Smooth muscle cell of the coronary artery (primary cell): Measurements from ENCODE around the gene EOLA2. TPM values are rescaled to one million over a fixed set of nuclear protein-coding genes. Genes with fewer than 3 reads are reported as not detected.

Experiments
- total RNA-seq: library from RNA; depleted of rRNA; stranded (reverse); fragments of >200 nt; gene quantifications from 2 replicates; pipeline ENCODE4 v1.2.3, GENCODE V29; 2014; ENCODE audit warnings: low replicate concordance

The EOLA2 gene
- 16.4 and 21.8 TPM in 2 replicates for total RNA-seq

DNA sequence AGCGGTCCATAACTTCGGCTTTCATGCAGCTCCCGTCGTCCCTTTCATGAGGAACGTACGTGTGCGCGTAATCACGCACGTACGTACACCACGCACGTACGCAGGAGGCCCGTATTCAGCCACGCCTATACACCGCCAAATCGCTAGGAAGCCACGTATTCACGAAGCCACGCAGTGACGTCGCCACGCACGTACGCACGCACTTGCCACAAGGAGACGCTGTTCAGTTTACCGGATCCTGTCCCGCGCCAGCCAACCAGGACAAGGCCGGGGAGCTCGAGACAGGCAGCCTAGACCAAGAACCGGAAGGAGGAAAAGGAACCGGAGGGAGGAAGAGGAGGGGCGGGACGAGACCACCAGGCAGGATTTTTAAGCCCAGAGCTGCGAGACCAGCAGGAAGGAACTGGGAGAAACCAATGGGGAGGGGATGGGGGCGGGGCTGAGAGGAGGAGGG is at the start of gene EOLA2:
Gene EOLA2, minus strand, starts transcription at position 65 of the 454 bp plus-strand sequence. CDS start 4,617 bp downstream, outside the sequence.

DNA sequence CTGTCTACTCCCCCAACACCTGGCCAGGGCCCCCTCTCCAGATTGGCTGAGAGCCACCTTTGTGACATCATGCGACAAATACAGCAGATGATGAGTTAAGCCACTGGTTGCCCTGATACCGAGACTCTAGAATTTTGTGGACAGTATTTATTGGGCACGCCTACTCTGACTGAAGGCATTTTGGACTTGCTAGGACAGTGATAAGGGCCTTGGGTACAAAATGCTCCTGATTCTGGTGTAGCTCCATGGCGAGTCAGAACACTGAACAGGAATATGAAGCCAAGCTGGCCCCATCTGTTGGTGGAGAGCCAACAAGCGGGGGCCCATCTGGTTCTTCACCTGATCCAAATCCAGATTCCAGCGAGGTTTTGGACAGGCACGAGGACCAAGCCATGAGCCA is 8.9 kb downstream of the EOLA2 start, which contains the start of gene HSFX4:
Gene HSFX4, plus strand, starts transcription at position 174 of the 400 bp plus-strand sequence. Its CDS starts 72 bp downstream, at position 246.

Other genes starting within 250 kb of the EOLA2 start
- gene MAGEA11, start 226.4 kb downstream of the EOLA2 start, total RNA-seq: not detected in 2 replicates
- 0.23 and 0.35 TPM in 2 replicates for gene HSFX1, start 164.4 kb downstream of the EOLA2 start, total RNA-seq
- gene MAGEA9, start 156.6 kb downstream of the EOLA2 start, total RNA-seq: not detected in 2 replicates
- gene MAGEA8, start 57.3 kb downstream of the EOLA2 start, total RNA-seq: not detected in 2 replicates
- gene HSFX4, start 8.9 kb downstream of the EOLA2 start, total RNA-seq: not detected in 2 replicates